GM18502 (cell line): ENCODE data around the gene HSPA12A.
A peak's percentile ranks its signal among the peaks of the same experiment; 100 is the strongest.

Experiments
- ATAC-seq: cut with Tn5 transposase; IDR thresholded peaks from one replicate; pipeline ENCODE4 v1.9.1; 2021; ENCODE audit warnings: mild to moderate bottlenecking; ENCODE audit not compliant: unreplicated experiment, poor library complexity

The HSPA12A gene

GRCh38 chr10:116742367-116743265 is at the start of gene HSPA12A:
Gene HSPA12A, minus strand, starts transcription at chr10:116742566. Its CDS starts 97 bp downstream, at chr10:116742469.
- ATAC-seq, result peak; percentile 97

GRCh38 chr10:116791241-116791640 is 48.9 kb upstream of the HSPA12A start:
- no peak for ATAC-seq

GRCh38 chr10:116787893-116788665 is 45.7 kb upstream of the HSPA12A start:
- peak; percentile 87 for ATAC-seq

GRCh38 chr10:116787053-116787659 is 44.8 kb upstream of the HSPA12A start:
- no peak for ATAC-seq

GRCh38 chr10:116785867-116786266 is 43.5 kb upstream of the HSPA12A start:
- no peak for ATAC-seq

GRCh38 chr10:116785282-116785681 is 42.9 kb upstream of the HSPA12A start:
- no peak for ATAC-seq

GRCh38 chr10:116784651-116785050 is 42.3 kb upstream of the HSPA12A start:
- no peak for ATAC-seq

- no peak for ATAC-seq
Observed at GRCh38 chr10:116784035-116784434, 41.7 kb upstream of the HSPA12A start.

GRCh38 chr10:116783011-116783655 is 40.8 kb upstream of the HSPA12A start:
- no peak for ATAC-seq

GRCh38 chr10:116781370-116781884 is 39.1 kb upstream of the HSPA12A start:
- no peak for ATAC-seq

GRCh38 chr10:116780691-116781205 is 38.4 kb upstream of the HSPA12A start:
- ATAC-seq, result no peak

- ATAC-seq, result no peak
Observed at GRCh38 chr10:116779076-116779687, 36.8 kb upstream of the HSPA12A start.

- no peak for ATAC-seq
Observed at GRCh38 chr10:116777006-116777405, 34.6 kb upstream of the HSPA12A start.

GRCh38 chr10:116775488-116776400 is 33.4 kb upstream of the HSPA12A start:
- ATAC-seq, result no peak

GRCh38 chr10:116774728-116775151 is 32.4 kb upstream of the HSPA12A start:
- no peak for ATAC-seq

- ATAC-seq, result no peak
Observed at GRCh38 chr10:116772909-116773705, 30.7 kb upstream of the HSPA12A start.

GRCh38 chr10:116771959-116772585 is 29.7 kb upstream of the HSPA12A start:
- ATAC-seq, result no peak
